Pons (tissue), 1 donor: ENCODE data around the gene ZSWIM3.
"Not testable (repeated sequence)": the region's sequence is repeated elsewhere in the genome, so short reads cannot be mapped to it uniquely, and the experiment has no call there.

Experiments used
- DNase-seq: peaks from one replicate; pipeline ENCODE4 v3.0.0-alpha.2; 2016; ENCODE audit warnings: low spot score

The ZSWIM3 gene

DNA sequence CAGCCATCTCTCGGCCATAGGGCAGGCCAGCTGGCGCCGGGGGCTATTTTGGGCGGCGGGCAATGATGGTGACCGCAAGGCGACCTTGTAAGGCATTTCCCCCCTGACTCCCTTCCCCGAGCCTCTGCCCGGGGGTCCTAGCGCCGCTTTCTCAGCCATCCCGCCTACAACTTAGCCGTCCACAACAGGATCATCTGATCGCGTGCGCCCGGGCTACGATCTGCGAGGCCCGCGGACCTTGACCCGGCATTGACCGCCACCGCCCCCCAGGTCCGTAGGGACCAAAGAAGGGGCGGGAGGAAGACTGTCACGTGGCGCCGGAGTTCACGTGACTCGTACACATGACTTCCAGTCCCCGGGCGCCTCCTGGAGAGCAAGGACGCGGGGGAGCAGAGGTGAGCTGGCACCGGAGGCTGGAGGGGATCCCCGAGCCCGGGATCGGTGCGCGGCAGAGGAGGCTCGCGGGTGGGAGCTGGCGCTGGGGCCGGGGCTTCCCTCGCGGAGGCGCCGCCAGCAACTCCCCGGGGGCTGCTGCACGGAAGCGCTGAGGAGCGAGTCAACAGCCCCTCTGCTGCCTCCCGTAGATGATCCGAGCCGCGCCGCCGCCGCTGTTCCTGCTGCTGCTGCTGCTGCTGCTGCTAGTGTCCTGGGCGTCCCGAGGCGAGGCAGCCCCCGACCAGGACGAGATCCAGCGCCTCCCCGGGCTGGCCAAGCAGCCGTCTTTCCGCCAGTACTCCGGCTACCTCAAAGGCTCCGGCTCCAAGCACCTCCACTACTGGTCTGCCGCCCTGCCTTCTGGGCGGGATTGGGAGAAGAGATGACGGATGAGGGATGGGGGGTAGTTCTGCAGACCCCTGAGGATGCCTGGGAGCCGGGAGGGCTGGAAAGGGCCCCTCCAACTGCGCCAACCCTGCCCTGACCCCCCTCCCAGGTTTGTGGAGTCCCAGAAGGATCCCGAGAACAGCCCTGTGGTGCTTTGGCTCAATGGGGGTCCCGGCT is 33.9 kb downstream of the ZSWIM3 start, which contains the start of the genes CTSA and NEURL2:
TSS of gene CTSA (plus strand) at position 351 of the 999 bp plus-strand sequence. CDS start at position 585, 234 bp downstream.
TSS of gene NEURL2 (minus strand) at position 224 of the 999 bp plus-strand sequence. CDS start at position 7, 217 bp downstream.
- peak; percentile 86 for DNase-seq

DNA sequence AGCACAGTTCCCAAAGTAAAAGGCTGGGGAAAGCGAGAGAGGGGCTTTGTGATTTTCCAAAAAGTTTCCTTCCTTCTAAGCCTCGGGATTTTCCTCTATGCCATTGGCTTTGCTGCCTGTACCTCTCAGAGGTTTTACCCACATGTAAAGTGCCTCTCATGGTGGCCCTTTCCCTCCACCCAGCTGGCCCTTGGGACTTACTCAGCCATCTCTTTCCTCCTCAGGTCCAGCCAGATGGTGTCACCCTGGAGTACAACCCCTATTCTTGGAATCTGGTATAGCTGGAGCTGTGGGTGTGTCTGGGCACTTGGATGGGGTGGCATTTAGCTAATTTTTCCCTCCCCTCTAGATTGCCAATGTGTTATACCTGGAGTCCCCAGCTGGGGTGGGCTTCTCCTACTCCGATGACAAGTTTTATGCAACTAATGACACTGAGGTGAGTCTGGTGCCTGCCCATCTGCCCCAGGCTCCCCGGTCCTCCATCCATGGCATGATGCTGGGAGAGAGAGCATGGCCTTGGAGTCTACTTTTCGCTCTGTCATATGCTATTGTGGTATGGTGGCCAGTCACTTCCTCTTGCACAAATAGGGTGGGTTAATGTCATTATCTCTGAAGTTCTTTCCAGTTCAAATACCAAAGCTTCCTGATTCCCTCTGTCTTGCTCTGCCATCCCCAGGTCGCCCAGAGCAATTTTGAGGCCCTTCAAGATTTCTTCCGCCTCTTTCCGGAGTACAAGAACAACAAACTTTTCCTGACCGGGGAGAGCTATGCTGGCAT is 34.8 kb downstream of the ZSWIM3 start:
- no peak for DNase-seq

DNA sequence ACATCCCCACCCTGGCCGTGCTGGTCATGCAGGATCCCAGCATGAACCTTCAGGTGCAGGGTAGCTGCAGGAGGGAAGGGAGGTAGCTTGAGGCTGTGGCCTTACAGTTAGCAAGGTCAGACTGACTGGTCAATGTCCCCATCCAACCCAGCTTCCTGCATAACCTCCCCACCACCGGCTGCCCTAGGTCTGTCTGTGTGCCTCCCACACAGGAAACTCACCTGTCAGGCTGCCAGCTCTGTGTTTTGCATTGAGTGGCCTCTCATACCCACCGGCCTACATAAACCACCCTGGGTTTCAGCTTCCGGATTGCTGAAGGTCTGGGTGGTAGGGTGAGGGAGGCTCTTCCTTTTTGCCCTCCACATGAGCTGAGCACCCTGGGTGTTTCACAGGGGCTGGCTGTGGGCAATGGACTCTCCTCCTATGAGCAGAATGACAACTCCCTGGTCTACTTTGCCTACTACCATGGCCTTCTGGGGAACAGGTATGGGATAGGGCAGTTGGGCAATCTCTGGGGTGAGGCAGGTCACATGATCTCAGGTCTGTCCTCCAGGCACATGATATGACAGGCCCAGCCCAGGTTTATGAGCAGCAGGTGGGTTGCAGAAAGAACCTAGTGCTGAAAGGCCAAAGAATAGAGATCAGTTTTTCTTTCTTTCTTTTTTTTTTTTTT is 35.5 kb downstream of the ZSWIM3 start:
- no peak for DNase-seq

DNA sequence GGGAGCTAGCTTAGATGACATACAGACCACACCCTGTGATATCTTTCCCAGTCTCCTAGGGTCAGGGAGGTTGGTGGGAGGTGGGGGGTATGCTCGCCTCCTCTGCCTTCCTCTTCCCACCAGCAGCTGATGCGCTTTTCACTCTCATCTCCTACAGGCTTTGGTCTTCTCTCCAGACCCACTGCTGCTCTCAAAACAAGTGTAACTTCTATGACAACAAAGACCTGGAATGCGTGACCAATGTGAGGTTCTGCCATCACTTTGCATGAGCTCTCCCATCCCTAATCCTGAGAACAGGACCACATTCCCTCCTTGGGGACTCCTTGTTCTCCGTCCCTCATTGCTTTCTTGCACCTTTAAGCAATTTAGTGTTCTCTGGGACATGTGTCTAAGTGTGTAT is 36.4 kb downstream of the ZSWIM3 start:
- DNase-seq, result no peak

DNA sequence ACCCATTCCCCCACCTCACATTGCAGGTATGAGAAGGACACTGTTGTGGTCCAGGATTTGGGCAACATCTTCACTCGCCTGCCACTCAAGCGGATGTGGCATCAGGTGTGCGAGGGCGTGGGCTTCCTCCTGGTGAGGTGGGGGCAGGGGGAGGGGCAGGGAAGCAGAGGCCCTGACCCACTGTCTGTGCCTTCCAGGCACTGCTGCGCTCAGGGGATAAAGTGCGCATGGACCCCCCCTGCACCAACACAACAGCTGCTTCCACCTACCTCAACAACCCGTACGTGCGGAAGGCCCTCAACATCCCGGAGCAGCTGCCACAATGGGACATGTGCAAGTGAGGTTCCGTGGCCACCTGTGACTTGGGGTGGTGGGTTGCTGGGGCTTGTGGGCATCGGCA is 37.4 kb downstream of the ZSWIM3 start:
- no peak for DNase-seq

DNA sequence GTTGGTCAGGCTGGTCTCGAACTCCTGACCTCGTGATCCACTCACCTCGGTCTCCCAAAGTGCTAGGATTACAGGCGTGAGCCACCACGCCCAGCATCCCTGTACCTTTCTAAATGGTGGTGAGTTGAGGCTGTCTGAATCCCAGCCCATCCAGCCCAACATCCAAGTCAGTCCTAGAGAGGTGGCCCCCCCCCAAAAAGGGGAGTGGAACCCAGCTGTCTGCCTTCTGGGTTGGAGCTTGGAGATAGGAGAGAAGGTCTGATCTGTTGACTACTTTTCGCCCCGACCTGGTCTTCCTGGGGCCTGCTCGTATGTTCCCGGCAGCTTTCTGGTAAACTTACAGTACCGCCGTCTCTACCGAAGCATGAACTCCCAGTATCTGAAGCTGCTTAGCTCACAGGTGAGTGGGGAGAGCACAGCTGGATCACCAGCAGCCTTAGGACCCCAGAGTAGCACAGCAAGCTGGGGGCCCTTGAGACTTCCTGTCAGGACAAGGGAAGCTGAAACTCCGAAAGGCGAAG is 39.3 kb downstream of the ZSWIM3 start:
- no peak for DNase-seq

GRCh38 chr20:45897289-45897688 is 39.9 kb downstream of the ZSWIM3 start:
- DNase-seq, result no peak

GRCh38 chr20:45897692-45898091 is 40.3 kb downstream of the ZSWIM3 start:
- DNase-seq, result no peak

DNA sequence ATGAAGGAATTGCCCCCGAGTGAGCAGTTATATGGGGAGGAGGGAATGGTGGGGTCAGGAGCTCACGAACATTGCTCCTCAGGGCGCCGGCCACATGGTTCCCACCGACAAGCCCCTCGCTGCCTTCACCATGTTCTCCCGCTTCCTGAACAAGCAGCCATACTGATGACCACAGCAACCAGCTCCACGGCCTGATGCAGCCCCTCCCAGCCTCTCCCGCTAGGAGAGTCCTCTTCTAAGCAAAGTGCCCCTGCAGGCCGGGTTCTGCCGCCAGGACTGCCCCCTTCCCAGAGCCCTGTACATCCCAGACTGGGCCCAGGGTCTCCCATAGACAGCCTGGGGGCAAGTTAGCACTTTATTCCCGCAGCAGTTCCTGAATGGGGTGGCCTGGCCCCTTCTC is 40.9 kb downstream of the ZSWIM3 start:
- DNase-seq, result no peak

DNA sequence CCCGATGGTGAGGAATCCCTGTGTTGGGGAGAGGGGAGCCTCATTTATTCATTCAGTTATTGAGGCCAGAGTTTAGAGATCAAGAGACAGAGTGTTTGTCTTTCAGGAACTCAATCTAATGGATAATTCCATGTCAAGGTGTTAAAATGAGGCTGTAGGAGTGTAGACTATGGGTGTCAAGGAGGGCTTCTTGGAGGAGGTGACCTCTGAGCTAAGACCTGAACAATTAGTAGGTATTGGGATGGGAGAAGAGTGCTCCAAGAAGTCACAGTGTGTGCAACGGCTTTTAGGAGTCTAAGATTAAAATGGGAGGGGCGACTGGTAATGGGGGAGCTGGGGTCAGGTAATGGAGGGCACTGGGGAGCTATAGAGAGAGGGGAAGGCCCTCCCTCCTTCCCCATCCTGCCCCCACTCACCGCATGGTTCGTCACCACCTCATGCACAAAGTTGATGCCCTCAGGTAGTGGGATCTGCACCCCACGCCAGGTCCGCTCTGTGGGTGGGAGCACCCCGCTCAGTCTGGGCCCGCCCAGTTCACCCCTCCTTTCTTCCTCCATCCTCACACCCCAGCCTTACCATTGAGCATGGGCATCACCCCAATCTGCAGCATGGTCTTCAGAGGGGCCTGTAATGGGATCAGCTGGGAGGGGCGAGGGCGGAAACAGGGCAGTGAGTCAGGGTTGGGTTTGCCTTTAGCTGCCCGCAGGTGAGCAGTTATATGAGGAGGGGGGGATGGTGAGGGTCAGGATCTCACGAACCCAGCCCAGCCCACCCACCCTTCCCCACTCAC is 41.8 kb downstream of the ZSWIM3 start:
- no peak for DNase-seq

GRCh38 chr20:45901332-45901731 is 43.9 kb downstream of the ZSWIM3 start:
- not testable (repeated sequence) for DNase-seq

- no peak for DNase-seq
Measured at GRCh38 chr20:45902199-45902701, 44.8 kb downstream of the ZSWIM3 start.

DNA sequence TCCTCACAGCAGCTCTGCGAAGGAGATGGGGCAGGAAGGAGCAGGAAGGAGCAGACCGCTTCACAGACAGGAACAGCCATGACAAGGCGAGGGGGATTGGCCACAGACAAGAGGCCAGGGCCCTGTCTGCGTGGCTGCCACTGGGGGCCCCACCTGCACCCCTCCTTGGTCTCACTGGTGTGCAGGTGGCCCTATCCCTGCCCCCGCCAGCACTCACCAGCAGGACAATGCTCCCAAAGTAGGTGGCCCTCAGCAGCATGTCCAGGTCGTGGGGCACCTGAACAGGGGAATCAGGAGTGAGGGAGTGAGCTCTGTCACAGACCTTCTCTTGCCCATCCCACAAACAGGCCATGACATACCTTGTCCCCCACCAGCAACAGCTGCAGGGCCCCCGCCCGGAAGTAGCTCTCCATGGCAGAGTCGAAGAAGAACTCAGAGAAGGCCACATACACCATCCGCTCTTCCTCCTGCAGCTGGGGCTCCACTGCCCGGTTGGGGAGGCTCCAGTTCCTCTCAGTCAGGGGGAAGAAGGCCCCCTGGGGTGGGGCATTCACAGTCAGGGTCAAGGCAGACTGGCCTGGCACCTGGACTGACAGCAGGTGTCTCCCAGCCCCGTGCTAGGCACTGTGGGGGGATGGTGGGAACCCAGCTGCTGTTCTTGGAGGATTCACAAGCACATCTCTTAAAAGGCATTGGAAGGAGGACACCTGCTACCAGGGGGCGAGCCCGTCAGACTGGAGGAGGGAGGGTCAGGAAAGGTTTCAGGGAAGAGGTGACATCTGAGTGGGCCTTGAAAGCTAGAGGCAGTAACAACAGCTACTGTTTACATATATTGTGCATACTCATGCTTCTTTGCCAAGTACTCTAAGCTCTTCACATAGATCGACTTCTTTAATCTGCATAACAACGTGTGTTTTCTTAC is 47.4 kb downstream of the ZSWIM3 start:
- no peak for DNase-seq

GRCh38 chr20:45905505-45906079 is 48.2 kb downstream of the ZSWIM3 start:
- no peak for DNase-seq

DNA sequence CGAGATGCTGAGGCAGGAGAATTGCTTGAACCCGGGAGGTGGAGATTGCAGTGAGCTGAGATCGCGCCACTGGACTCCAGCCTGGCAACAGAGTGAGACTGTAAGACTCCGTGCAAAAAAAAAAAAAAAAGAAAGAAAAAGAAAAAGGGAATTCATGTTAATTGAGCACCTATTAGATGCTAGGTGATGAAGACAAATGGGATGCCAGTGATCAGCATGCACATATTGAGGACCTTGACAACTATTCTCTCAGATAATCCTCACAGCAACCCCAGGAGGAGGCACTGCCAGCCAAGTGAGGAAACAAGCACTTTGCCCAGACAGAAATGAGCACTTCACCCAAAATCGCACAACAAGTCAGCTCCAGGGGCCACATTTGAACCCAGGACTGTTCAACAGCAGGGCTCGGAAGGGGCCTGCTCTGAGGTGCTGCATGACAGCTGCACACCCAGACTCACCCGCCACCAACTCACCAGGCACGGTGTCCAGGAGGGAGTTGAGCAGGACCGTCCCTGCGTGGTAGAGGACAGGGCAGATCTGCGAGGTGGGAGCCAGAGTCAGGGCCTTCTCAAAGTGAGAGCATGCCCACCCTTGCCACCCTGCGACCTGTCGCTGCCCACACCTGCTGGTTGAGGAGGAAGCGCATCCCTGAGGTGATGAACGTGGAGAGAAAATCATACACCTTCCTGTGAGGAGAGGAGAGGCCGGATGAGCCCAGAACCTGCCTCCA is 50.0 kb downstream of the ZSWIM3 start:
- DNase-seq, result no peak

GRCh38 chr20:45908084-45908483 is 50.7 kb downstream of the ZSWIM3 start:
- DNase-seq, result no peak

DNA sequence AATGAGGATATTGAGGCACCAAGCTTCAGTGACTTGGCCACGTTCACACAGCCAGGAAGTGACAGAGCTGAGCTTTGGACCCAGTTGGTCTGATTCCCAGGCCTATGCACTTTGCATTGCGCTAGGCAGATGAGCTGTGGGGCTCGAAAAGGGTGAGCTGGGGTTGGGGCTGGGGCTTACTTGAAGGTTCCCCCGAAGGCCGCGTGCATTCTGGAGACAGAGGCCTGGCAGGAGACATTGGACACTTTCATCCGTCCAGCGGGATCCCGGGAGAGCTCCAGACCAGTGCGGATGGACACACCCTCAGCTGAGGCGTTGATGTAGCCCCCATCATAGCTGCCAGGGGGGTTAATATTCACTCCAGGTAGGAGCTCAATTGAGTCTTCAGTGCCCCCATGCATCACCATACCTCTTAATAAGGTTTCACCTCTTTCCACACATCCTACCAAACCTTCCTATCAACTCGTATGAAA is 52.0 kb downstream of the ZSWIM3 start:
- no peak for DNase-seq
